ENCODE data around the gene IQCK. TPM values are rescaled to one million over a fixed set of nuclear protein-coding genes. Genes with fewer than 3 reads are reported as not detected.

IQCK gene
- total RNA-seq, 1 experiment from 2014 or later: 15.3 TPM

DNA sequence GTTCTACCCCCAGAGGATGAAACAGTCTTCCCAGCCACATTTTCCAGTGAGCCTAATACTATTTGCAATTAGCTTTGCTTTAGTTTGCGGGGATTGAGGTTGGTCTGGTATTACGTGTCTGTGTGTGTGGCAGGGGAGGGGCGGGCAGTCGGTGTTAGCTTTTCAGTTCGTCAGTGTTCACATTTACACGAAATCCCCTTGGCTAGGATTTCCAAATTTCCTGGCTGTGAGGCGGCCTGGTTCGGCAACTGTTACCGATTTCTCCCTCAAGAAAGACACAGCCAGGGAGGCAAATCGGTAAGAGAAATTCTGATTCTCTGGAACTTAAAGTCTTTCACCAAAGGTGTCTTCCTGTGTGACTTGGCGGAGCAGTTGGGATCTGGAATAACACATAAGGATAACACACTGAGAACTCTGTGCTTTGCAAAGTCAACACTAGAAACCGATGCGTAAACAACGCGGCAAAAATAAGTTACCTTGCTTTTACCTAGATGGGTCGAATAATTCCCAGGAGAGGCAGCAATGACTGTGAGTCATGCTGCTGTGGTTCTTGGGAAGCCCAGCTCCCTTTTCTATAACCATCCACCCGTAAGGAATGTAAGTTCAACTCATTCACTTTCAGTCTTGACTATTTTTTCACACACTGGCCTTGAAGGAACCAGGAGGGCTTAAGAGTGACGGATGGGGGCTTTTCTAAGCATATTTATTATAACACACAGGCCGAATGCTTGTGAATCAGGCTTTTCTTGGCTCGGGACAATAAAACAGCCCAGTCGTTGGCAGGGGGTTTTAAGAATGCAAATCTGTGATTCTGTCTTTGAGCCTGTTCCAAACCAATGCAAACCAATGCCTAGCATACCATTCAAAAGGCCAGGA, 142.3 kb downstream of the IQCK start:
- DNase-seq (ENCODE audit: low read depth): peak; percentile 6

DNA sequence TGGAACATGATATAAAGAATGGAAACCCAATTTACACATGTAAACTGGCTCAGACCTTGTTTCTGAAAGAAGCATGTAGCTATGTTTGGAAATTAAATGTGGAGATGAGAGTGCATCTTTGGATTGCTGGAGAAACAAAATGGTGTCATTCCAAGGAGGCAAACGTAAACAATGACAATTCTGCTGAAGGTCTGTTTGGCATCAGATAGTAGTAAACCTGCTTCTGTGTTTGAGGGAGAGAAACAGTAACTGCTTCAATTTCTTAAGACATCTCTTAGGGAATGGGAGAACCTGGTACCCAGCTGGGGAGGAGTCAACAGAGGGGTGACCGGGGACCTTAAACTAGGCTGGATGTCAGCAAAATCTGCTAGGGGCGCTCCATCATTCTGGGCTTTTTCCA, 143.1 kb downstream of the IQCK start:
- no peak for DNase-seq (ENCODE audit: low read depth)

DNA sequence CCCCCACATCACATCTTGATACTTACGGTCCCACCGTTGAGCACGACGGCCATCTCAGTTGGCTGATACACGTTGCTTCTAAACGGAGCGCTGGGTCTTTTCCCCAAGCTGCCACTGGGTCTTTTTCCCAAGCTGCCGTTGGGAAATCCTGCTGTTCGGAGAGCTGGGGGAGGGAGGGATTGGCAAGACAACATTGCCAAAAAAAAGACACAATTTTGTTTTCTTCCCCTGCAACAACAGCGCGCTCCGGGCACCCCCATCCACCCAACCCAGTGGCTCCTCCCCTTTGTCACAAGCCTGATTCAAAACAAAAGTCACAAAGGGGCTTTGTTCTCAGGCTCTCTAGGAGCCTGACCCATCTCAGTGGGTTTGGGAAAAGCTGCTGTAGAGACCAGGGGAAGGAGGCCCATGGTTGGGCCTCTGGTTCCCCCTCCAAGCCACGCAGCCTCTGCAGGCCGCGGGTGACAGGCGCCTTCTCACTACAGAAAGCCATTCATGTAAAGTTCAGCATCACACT, 143.8 kb downstream of the IQCK start:
- no peak for DNase-seq (ENCODE audit: low read depth)

DNA sequence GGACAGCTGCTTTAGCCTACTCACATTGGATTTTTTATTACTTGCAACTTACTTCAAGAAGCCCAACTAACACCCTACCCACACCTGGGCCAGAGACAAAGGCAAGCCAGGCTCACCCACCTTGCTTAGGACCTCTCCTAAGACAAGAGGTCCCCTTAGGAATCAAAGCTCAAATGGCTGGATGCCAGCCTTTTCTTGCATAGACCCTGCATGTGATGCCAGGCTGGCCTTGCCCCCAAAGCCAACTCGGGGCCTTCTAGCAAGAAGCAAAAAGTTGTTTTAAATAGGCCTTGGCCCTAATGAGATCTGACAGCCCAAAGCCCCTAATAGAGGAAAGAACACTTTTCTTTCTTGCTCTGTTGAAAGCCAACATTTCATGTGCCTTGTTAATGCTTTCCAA, 145.9 kb downstream of the IQCK start:
- no peak for DNase-seq (ENCODE audit: low read depth)

DNA sequence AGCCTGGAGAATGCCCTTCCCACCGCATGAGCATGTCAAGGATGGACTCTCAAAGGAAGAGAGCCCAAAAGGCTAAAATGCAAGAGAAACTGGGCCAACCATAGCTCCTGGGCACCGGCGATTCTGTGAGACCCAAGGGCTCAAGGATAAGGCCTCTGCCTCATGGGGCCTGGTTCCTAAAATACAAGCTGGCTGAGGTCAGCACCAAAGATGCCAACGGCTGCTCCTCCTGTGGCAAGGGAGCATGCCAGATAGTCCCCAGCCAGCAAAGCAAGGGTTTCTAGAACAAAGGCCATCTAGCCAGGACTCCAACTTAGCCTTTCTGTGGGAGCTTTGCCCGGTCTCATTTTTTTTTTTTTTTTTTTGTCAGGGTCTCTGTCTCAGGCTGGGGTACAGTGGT, 146.5 kb downstream of the IQCK start:
- no peak for DNase-seq (ENCODE audit: low read depth)

DNA sequence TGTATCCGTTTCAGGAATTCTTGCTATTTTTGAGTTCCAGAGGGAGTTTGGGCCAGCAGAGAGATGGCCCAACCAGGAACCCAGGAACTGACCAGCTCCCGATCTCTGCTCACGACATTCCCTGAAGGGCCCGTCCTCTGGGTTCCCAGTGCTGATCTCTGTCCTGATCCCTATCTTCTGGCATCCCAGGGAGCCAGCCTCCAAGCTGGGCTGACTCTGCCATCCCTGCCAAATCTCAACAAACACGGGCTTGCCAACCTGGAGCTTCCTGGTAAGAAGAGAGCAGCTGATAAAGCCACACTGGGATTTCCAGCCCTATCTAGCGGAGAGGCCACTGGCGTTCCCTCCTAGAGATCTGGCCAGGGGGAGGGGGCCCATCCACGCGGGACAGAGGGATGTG, 150.3 kb downstream of the IQCK start:
- no peak for DNase-seq (ENCODE audit: low read depth)

DNA sequence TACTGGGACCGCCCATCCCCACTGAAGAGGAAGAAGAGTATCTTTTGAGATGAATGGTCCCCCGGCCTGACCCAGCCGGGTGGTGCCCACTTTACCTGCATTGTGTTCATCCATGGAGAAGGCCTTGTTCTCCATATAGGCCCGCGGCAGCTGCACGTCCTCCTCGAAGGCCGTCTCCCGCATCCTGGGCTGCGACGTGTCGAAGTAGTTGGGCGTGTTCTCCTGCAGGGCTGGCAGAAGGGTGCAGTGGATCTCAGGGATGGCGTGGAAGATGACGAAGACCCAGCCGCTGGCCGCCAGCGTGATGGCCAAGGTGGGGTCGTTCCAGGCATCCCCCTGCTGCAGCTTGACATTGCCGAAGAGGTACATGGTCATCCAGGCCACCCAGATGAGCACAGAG, 153.7 kb downstream of the IQCK start:
- DNase-seq (ENCODE audit: low read depth): no peak

DNA sequence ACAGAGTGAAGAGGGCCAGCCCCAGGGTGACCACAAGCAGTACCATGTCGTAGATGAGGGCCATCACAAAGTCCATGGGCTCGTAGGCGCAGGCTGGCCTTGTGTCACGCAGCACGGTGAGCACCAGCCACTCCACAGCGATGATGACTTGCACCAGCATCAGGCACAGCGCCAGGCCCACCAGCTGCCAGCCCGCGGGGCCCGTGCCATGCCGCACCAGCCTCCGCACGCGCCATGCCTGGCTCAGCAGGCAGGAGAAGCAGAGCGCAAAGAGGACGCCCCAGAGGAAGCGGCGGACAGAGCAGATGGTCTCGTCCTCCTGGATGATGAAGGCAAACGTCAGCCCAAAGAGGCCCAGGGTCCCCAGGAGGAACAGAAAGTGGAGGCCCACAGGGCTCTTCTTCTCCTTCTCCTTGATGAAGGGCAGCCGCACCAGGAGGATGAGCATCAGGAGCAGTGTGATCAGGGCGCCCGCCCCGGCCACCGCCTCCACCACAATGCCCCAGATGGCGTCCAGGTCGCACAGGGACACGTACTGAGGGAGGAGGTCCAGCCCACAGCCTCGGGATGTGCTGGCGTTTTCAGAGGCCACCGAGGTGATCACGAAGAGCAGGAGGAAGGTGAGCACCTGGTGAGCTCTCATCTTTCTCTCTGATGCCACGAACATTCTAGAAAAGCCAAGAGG, 154.2 kb downstream of the IQCK start:
- no peak for DNase-seq (ENCODE audit: low read depth)

DNA sequence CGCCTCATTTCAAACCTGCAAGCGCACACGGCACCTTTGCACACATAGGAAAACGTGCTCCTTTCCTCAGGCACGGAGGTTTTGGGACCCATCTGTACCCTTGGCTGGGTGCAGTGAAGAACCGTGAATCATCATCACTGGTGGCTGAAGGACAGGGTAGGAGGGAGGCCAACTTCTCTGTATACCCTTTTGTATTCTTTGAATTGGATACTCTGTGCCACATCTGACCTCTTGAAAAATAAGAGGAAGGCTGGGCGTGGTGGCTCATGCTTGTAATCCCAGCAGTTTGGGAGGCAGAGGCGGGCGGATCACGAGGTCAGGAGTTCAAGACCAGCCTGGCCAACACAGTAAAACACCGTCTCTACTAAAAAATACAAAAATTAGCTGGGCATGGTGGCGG, 154.9 kb downstream of the IQCK start:
- DNase-seq (ENCODE audit: low read depth): no peak

DNA sequence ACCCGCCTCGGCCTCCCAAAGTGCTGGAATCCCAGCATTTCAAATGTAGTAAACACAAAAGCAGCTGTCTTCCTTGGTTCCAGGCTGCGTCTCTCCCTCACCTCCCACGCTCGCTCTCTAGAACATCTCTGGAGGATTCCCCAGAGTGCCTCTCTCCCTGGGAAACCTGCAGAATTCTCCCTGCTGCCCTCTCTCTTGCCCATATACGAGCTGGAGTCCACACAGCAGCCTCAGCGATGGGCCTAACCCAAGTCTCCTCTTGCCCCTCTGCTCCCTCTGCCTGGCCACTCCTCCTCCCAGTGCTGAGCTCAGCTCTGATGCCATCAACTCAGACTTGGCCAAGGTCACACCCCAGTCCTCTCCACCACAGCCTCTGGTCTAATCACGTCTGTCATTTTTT, 156.0 kb downstream of the IQCK start:
- no peak for DNase-seq (ENCODE audit: low read depth)

DNA sequence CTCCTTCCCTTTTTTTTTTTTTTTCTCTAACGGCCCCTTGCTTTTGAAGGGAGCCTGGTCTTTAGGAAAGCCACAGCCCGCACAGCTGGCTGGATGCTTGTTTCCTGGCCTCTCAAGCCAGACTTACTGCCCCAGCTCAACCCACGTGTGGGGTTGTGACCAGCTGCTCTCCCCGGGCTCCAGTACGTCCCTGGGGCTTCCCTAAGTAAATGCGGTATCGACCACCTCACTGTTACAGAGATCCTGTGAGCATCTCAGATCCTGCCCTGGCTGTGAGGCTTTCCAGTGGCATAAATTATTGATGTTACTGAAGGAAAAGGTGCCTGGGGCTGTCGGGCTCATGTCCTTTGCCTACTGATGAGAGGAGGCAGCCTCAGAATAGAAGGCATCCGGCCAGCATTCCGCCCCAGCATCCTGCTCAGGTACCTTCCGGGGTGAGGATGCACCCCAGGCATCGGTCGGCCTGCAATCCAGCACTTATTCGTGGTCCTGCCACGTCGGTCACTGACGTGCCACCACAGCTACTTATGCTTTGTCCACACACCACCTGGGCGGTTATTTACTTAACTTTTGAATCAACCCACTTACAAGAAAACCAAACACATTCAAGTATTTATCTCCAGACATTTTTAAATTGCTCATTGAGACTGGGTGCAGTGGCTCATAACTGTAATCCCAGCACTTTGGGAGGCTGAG, 156.9 kb downstream of the IQCK start:
- DNase-seq (ENCODE audit: low read depth): no peak

DNA sequence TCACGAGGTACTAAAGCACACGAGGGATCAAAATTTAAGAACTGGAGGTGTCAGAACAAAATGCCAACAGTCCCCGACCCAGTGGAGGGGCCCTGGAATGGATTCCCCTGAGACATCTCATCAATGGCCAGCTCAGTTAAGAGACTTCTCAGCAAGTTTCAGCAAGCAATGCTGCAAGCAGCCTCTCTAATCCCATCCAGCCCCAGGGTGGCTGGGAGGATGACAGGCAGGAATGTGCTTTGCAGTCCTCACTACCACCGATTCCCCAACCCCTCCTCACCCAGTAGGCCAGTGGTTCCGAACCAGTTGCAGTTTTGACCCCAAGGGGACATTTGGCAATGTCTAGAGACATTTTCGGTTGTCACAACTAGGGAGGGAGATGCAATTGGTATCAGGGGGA, 157.8 kb downstream of the IQCK start:
- no peak for DNase-seq (ENCODE audit: low read depth)

DNA sequence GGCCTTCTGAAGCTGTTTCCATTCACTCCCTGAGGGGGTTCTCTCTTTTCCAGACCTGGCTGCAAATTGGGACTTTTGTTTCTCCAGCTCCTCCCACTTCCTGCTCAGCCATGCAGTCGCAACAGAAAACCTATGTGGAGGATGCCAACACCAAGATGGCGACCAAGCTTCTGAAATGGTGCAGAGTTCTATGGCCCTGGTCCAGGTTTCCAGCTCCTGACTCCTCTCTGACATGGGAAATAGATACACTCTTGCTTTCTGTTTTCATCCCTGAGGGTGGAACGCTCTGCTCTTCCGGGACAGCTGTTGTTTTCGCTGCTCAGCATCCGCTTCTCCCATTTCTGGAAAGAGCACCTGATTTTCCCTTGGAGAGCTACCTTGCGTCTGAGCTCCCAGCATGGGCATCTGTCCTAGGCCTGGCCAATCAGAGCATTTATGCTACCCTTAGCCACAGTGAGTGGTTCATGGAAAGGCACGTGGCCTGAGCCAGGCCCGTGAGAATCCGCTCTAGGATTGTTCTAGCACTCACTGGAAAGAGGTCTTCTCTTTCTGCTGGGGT, 158.5 kb downstream of the IQCK start:
- no peak for DNase-seq (ENCODE audit: low read depth)

DNA sequence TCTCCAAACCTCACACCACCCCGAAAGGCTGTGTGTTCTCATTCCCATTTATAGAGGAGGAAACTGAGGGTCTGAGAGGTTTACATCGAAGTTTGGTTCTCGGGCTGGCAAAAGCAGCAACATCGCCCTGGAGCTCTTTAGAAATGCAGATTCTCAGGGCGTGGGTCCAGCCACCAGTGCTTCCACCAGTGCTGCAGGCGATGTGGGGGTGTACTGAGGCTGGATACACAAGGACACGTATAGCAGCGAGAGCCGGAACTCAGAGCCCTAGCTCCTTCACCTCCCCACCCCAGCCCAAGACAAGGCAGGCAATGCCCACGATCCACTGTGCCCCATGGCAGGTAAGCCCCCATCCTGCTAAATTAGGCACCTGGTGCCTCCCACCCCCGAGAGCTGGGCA, 160.7 kb downstream of the IQCK start:
- no peak for DNase-seq (ENCODE audit: low read depth)

DNA sequence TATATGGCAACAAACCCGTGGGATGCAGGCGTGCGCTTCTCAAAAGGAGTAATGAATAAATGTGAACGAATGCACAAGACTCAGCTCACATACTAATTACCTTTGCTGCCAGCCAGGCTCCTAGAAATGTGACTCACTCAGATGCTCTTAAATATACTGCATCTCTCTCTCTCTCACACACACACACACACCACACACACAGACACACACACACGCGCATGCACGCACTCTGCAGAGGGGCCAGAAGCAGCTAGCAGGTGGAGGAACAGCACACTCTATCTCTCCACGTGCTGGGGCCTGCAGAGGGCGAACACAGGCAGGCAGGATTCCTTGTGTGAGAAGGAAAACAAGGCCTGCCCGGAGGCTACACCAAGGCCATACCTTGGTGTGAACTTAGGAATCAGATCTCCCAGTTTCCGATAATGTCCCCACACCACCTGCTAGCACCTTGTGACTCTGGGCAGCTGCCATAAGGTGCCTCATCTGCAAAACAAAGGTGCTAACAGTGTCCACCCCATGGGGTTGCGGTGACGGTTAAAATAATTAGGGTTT, 161.2 kb downstream of the IQCK start:
- peak; percentile 3 for DNase-seq (ENCODE audit: low read depth)

DNA sequence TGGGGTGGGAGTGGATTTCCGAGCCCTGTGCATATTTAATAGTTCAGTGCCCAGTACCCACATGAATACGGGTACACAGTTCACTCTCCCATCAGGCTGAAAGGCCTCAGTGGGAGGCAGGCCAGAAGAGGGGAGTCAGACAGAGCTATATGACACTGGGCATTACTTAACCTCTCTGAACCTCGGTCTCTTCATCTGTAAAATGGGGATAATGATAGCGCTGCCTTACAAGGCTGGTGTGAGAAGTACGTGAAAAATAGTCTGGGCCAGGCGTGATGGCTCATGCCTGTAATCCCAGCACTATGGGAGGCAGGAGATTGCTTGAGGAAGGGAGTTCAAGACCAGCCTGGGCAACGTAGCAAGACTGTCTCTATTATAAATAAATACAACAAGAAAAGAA, 163.0 kb downstream of the IQCK start:
- no peak for DNase-seq (ENCODE audit: low read depth)

DNA sequence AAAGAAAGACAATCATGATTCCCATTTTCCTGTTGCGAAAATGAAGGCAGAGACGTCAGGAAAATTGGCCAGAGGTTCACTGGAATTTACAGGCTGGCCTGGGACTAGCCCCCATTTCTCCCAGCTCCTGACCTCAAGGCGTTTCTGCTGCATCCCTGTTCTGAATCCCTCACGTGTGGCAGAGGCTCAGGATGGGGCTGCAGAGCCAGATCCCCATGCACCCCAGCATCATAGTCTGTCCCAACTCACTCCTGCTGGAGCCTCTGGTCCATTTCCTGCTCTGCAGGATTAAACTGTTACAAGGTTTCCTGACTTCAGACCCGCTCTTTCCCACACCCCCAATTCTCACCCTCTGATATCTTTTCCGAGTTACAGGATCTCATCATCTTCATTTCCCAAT, 163.7 kb downstream of the IQCK start:
- no peak for DNase-seq (ENCODE audit: low read depth)

DNA sequence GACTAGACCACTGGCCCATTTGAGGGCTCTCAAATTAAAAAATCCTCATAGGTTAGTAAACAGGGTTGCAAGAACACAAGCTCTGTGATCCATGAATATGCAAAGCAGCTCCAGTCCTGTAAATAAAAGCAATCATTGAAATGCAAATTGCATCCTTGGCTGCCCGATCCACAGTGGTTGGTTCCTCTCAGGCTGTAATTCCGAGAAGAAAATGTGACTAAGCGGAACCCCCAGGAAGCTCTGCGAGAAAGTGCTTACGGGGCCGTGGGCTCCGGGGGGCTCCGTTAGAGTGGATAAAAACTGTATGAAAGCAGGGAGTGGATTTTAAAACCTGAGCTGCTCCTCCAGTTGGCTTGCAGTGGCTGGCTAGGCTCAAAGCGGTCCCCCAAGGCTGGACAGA, 164.1 kb downstream of the IQCK start:
- DNase-seq (ENCODE audit: low read depth): no peak

DNA sequence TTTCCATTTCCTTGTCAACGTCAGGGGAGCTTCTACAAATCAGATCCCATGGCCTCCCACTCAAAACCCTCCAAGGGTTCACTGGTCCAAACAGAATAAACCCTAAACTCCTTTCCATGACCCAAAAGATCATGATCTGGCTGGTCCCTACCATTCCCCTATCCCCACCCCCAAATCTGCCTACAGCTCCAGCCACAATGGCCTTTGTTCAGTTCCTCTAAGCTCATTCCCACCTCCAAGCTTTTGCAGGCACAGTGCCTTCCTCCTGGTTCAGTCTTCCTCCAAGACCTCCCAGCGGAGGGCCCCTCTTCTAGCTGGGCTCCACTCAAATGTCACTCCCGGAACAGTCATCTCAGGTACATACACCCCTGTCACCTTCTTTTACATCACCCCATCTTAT, 164.6 kb downstream of the IQCK start:
- DNase-seq (ENCODE audit: low read depth): no peak

DNA sequence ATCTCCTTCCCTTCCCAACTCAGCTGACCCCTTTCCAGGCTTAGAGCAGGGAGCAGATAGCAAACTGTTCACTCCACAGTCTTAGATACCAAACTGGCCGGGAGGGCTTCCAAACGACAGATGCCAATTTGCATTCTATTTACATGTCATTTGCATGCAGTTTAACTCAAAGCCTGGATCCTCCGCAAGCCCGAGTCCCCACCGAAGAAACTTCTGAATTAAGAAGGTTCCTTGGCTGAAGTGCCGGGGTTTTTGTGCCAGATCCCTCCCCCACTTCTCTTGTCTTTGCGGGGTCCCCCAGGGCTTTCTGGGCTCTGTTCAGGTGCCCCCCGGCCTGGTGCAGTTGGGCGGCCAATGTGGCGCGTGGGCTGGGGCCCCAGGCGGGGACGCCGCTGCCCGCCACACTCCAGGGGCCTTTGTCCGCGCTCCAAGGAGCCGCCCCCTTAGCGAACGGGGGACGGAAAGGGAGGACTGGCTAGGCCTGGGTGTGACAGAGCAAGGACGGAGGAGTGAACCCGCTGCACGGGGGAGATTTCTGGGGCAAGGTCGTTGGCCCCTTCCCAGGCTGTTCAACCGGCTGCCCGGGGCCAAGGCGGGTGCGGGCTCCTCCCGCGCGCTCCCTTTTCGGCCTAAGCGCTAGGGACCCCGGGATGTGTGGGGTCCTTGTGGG, 165.4 kb downstream of the IQCK start:
- DNase-seq (ENCODE audit: low read depth): no peak

DNA sequence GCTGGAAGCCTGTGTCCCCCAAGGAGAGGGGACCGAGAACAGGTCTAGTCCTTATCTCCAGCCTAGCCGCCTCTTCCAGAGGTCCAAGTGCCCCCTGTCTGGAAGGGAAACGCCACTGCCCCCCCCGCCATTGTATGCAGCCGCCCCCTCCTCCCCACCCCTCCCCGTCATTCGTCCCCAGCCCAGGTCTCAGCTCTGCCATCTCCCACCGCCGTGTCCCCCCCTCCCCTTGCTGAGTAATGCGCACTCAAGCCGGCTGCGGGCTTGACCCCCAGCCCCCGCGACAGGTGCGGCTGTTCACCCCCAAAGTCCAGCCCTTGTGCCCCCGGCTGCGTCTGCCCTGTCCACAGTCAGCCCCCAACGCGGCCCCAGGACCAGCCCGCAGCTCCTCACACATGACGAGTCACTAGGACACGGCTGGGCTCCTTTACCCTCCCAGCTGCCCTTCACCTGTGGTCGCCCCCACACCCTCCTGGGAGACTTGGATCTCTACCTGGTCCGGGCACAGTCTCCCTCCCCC, 166.0 kb downstream of the IQCK start:
- no peak for DNase-seq (ENCODE audit: low read depth)

Measured in RPMI7951 (cell line).